HAP-1 (cell line): ENCODE data around the gene CAMKMT.

Experiments
- DNase-seq, 2 experiments: peaks; one replicate each; pipeline ENCODE4 v3.0.0-alpha.2; 2016 to 2020; ENCODE audit warnings: low spot score in 2 of 2
- H3K27me3 ChIP-seq: fragments of 250-450 bp; sonication (Bioruptor Pico); 2 replicates; pipeline ENCODE4 v1.5.1; 2020; ENCODE audit warnings: low read depth, mild to moderate bottlenecking, moderate library complexity
- H3K36me3 ChIP-seq: fragments of 250-450 bp; sonication (Bioruptor Pico); replicated peaks from 2 replicates; pipeline ENCODE4 v1.5.1; 2020; ENCODE audit warnings: mild to moderate bottlenecking
- H3K4me1 ChIP-seq: fragments of 250-450 bp; sonication (Bioruptor Pico); 2 replicates; pipeline ENCODE4 v1.5.1; 2020; ENCODE audit warnings: mild to moderate bottlenecking
- H3K4me3 ChIP-seq: fragments of 250-450 bp; sonication (Bioruptor Pico); 2 replicates; pipeline ENCODE4 v1.5.1; 2020; ENCODE audit warnings: mild to moderate bottlenecking, moderate library complexity
- H3K9me3 ChIP-seq: fragments of 250-450 bp; sonication (Bioruptor Pico); 2 replicates; pipeline ENCODE4 v1.5.1; 2020; ENCODE audit warnings: mild to moderate bottlenecking, moderate library complexity
- in situ Hi-C: fragments of 300-500 bp; cut with MboI; formaldehyde crosslinking; loops from 3 replicates; pipeline ENCODE4 v1.14.3; 2020; ENCODE audit warnings: low sequenced_read_pairs, inconsistent platforms, mixed read lengths

CAMKMT gene

GRCh38 chr2:44441200-44441599, 79.5 kb downstream of the CAMKMT start:
- Histone ChIP-seq H3K4me1 (peaks cover 8% of the 10 kb centered on the region; the same call in 1 of the 2 replicates), H3K4me3 (no peak overlapping the region), H3K27me3 (no peaks in the 10 kb centered on the region; the same call in 1 of the 2 replicates), H3K9me3 (no peaks in the 10 kb centered on the region), H3K36me3 (peaks cover 6% of the 10 kb centered on the region; the same call in 1 of the 2 replicates)
- in situ Hi-C loops, result no loop called here
- DNase-seq, result no peak

DNA sequence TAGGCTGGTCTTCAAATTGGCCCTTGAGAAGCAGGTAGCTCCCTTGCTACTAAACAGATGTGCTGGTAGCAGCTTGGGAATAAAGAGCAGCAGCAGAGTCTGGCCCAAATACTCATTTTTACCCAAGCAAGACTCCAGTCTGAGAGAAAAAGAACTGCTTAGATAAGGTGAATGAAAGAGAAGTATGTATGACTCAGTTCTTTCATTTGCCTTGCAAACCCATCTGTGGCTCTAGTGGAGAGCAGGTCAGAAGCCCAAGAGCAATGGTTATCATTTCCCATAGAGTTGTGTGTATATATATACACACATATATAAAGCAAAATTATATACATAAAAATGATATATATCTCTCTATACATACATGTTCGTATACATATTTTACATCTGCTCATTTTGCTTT, 80.3 kb downstream of the CAMKMT start:
- H3K4me3 ChIP-seq, result no peak overlapping the region
- no peak for DNase-seq
- in situ Hi-C loops, result no loop called here
- H3K27me3 ChIP-seq, result no peaks in the 10 kb centered on the region; the same call in 1 of the 2 replicates
- H3K9me3 ChIP-seq, result no peaks in the 10 kb centered on the region
- peaks cover 3% of the 10 kb centered on the region; the same call in 1 of the 2 replicates for H3K4me1 ChIP-seq
- peaks cover 6% of the 10 kb centered on the region; the same call in 1 of the 2 replicates for H3K36me3 ChIP-seq

DNA sequence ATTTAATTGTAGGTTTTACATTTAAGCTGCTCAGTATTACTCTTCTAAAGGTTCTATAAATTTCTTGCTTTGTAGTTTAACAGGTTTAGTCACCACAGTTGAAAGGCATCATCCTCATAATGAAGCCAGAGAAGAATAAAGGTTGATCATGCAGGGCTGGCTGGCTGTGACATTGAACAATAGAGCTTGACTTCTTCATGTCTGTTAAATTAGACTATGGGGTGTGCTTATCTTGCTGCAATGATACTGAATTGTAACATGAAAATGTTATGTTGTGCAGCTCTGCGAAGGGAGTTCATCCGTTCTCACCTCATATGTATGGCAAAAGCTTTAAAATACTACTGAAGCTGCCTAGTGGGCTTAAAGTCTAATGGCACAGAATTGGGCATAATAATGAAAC, 81.8 kb downstream of the CAMKMT start:
- Histone ChIP-seq H3K36me3 (peaks cover 6% of the 10 kb centered on the region; the same call in 1 of the 2 replicates), H3K9me3 (no peaks in the 10 kb centered on the region), H3K4me3 (no peak overlapping the region), H3K4me1 (no peaks in the 10 kb centered on the region), H3K27me3 (no peaks in the 10 kb centered on the region; the same call in 1 of the 2 replicates)
- in situ Hi-C loops, result no loop called here
- no peak for DNase-seq

DNA sequence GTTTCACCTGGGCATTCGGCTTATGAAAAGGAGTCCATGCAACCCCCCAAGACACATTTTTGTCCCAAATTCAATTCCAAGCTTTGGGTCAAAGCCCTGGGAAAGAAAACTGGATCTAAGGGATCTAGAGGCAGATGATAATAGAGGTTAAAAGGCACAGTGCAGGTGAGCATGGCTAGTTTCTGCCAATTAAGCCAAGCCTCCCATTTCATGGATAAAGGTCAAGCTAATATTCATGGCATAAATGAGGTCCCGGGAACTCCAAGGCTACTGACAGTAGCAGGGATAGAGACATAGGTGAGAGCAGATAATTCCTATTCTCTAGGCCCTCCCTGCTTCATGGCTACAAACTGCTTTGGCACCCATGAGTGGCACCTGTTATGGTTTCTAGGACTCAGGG, 83.1 kb downstream of the CAMKMT start:
- Histone ChIP-seq H3K27me3 (no peaks in the 10 kb centered on the region; the same call in 1 of the 2 replicates), H3K4me3 (no peak overlapping the region)
- in situ Hi-C loops, result no loop called here

GRCh38 chr2:44448860-44449527, 87.2 kb downstream of the CAMKMT start:
- H3K36me3 ChIP-seq, result peaks cover 6% of the 10 kb centered on the region; the same call in 1 of the 2 replicates
- no peak for DNase-seq
- in situ Hi-C loops, result no loop called here

More for the DNA sequence above, 83.1 kb downstream of the CAMKMT start:
- Histone ChIP-seq H3K9me3 (no peaks in the 10 kb centered on the region), H3K4me1 (no peaks in the 10 kb centered on the region), H3K36me3 (peaks cover 6% of the 10 kb centered on the region; the same call in 1 of the 2 replicates)
- no peak for DNase-seq

DNA sequence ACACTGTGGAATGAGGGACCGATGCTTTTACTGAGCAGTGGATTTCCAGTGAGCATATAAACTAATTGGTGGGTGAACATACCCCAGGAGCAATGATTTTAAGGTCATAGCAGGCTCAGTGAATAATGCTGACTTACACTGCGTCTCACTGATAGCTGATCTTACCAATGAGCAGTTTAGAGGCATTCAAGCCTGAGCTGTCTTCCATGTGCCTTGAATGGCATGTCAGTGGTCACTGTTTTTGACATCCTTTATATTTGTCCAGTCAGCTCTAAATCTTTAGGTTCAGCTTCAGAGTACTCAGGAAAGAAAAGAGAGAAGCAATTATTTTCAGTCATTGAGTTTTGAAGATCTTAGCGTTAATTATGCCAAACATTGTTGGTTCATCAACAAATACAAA, 88.3 kb downstream of the CAMKMT start:
- Histone ChIP-seq H3K4me1 (no peaks in the 10 kb centered on the region), H3K27me3 (no peaks in the 10 kb centered on the region), H3K4me3 (no peak overlapping the region), H3K36me3 (no peaks in the 10 kb centered on the region), H3K9me3 (no peaks in the 10 kb centered on the region)
- no peak for DNase-seq
- in situ Hi-C loops, result loop anchor here (25.0 kb wide), 1 partner anchor 413 kb away; no protein-coding TSS in a partner anchor

More at GRCh38 chr2:44448860-44449527, 87.2 kb downstream of the CAMKMT start:
- Histone ChIP-seq H3K4me3 (no peak overlapping the region), H3K4me1 (no peaks in the 10 kb centered on the region), H3K27me3 (no peaks in the 10 kb centered on the region), H3K9me3 (no peaks in the 10 kb centered on the region)

DNA sequence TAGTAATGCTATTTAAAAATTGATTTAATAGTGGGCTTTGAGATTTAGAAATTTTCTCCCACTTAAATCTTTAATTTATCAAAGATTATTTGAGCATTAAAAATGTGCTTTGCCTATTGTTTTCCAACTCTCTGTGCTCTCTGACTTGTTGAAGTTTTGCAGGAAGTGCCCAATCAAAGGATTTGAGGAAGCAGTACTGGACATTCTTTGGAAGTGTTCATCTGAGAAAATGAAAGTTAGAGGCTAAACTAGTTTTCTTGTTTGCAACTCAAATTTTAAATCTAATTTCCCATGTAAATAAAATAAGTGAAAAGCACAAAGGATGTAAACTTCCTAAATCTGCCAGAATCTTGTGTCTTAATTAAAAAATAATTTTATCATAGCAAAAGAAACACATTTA, 89.1 kb downstream of the CAMKMT start:
- no peaks in the 10 kb centered on the region for H3K4me1 ChIP-seq
- H3K36me3 ChIP-seq, result no peaks in the 10 kb centered on the region
- H3K27me3 ChIP-seq, result no peaks in the 10 kb centered on the region
- H3K9me3 ChIP-seq, result no peaks in the 10 kb centered on the region
- H3K4me3 ChIP-seq, result no peak overlapping the region
- no peak for DNase-seq
- in situ Hi-C loops, result loop anchor here (25.0 kb wide), 1 partner anchor 414 kb away; no protein-coding TSS in a partner anchor

GRCh38 chr2:44452069-44452583, 90.4 kb downstream of the CAMKMT start:
- Histone ChIP-seq H3K36me3 (no peaks in the 10 kb centered on the region), H3K4me1 (no peaks in the 10 kb centered on the region), H3K4me3 (no peak overlapping the region), H3K9me3 (no peaks in the 10 kb centered on the region), H3K27me3 (no peaks in the 10 kb centered on the region)
- in situ Hi-C loops, result loop anchor here (25.0 kb wide), 1 partner anchor 415 kb away; no protein-coding TSS in a partner anchor
- no peak for DNase-seq

GRCh38 chr2:44453259-44453658, 91.5 kb downstream of the CAMKMT start:
- Histone ChIP-seq H3K27me3 (no peaks in the 10 kb centered on the region), H3K9me3 (no peaks in the 10 kb centered on the region), H3K36me3 (no peaks in the 10 kb centered on the region), H3K4me3 (no peak overlapping the region), H3K4me1 (no peaks in the 10 kb centered on the region)
- in situ Hi-C loops, result loop anchor here (25.0 kb wide), 1 partner anchor 416 kb away; no protein-coding TSS in a partner anchor
- no peak for DNase-seq

DNA sequence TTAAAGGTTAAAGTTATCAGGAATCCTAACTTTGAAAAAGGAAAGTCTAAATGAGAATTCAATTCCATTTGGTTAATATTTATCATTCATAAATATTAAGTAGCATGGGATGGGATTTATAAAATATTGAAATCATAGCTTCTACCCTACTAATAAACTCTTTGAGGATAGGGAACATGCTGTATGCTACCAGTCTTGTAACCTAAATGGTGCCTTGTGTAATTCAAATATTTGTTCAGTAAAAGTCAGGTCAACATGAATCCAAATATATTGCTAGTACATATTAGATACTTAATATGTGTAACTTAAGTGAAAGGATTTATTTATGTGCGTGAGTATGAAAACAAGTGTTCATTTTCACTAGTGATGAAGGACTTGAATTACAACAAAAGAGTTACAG, 94.1 kb downstream of the CAMKMT start:
- DNase-seq, result no peak
- Histone ChIP-seq H3K27me3 (no peaks in the 10 kb centered on the region), H3K36me3 (no peaks in the 10 kb centered on the region), H3K9me3 (no peaks in the 10 kb centered on the region), H3K4me1 (peaks cover 5% of the 10 kb centered on the region; the same call in 1 of the 2 replicates), H3K4me3 (no peak overlapping the region)
- in situ Hi-C loops, result loop anchor here (25.0 kb wide), 1 partner anchor 419 kb away; no protein-coding TSS in a partner anchor

DNA sequence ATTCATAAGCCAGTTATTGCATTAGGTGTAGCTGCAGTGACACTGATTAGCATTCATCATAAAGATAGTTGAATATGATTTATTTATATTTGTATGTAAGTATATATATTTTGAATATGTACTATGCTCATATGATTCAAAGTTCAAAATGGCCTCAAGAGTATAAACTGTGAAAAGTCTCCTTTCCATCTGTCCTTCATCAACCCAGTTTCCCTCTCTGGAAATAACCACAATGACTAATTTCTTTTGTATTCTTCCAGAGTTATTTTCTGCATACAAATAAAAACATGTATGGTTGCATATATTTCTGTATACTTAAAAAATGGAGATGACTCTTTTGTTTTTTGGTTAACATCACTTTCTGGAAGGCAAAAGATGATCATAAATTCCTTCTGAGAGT, 95.2 kb downstream of the CAMKMT start:
- Histone ChIP-seq H3K27me3 (no peaks in the 10 kb centered on the region), H3K4me1 (peaks cover 5% of the 10 kb centered on the region; the same call in 1 of the 2 replicates), H3K4me3 (no peak overlapping the region), H3K36me3 (no peaks in the 10 kb centered on the region), H3K9me3 (no peaks in the 10 kb centered on the region)
- in situ Hi-C loops, result loop anchor here (25.0 kb wide), 1 partner anchor 420 kb away; no protein-coding TSS in a partner anchor
- no peak for DNase-seq

DNA sequence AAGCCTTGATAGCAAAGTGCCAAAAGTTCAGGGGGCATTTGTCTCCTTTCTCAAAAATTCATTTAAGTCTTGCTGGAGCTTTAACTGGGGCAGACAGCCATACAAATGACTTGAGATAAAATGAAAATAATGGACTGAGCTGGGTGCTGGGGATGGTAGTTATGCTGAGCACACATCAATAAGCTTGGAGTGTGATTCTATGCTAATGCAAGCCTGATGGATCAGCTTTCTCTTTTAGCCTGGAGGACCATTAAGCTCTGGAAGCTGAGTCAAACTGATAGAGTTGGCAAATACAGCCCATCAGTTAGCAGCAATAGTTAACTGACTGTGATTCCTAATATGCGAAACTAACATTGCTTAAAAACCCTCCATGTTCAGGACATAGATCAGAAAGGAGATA, 98.0 kb downstream of the CAMKMT start:
- H3K4me3 ChIP-seq, result no peak overlapping the region
- no peak for DNase-seq
- H3K27me3 ChIP-seq, result no peaks in the 10 kb centered on the region
- in situ Hi-C loops, result loop anchor here (25.0 kb wide), 1 partner anchor 422 kb away; no protein-coding TSS in a partner anchor
- H3K4me1 ChIP-seq, result peaks cover 19% of the 10 kb centered on the region
- peaks cover 4% of the 10 kb centered on the region; the same call in 1 of the 2 replicates for H3K9me3 ChIP-seq
- H3K36me3 ChIP-seq, result no peaks in the 10 kb centered on the region

GRCh38 chr2:44462934-44463849, 101.4 kb downstream of the CAMKMT start:
- peak in 1 of 2 experiments; percentile 28 for DNase-seq
- Histone ChIP-seq H3K4me1 (peaks cover 19% of the 10 kb centered on the region), H3K9me3 (peaks cover 4% of the 10 kb centered on the region; the same call in 1 of the 2 replicates), H3K27me3 (no peaks in the 10 kb centered on the region), H3K4me3 (no peak overlapping the region), H3K36me3 (no peaks in the 10 kb centered on the region; the same call in 1 of the 2 replicates)
- in situ Hi-C loops, result loop anchor here (25.0 kb wide), 1 partner anchor 426 kb away; no protein-coding TSS in a partner anchor
